Activated naive CD4-positive, alpha-beta T cell treated with anti-CD3 and anti-CD28 coated beads, Interleukin-2, amount 50 U/mL, for 24 hours (primary cell): Measurements from ENCODE around the gene RPS21.
A peak's percentile ranks its signal among the peaks of the same experiment; 100 is the strongest.

Experiments used
- H3K27ac Mint-ChIP-seq: one replicate; pipeline ENCODE4 v1.8.0; 2021; ENCODE audit warnings: mild to moderate bottlenecking, mixed read lengths
- H3K27me3 Mint-ChIP-seq: one replicate; pipeline ENCODE4 v1.8.0; 2021; ENCODE audit warnings: mixed read lengths
- H3K36me3 Mint-ChIP-seq: one replicate; pipeline ENCODE4 v1.8.0; 2021; ENCODE audit warnings: mixed read lengths
- H3K4me1 Mint-ChIP-seq: one replicate; pipeline ENCODE4 v1.8.0; 2021; ENCODE audit warnings: mixed read lengths
- H3K4me3 Mint-ChIP-seq: one replicate; pipeline ENCODE4 v1.8.0; 2021; ENCODE audit warnings: mild to moderate bottlenecking, mixed read lengths
- H3K9me3 Mint-ChIP-seq: one replicate; pipeline ENCODE4 v1.8.0; 2021; ENCODE audit warnings: mixed read lengths

The RPS21 gene

GRCh38 chr20:62359043-62359490, 27.8 kb upstream of the RPS21 start:
- H3K36me3 Mint-ChIP-seq: no peaks in the 10 kb centered on the region
- no peak overlapping the region for H3K4me3 Mint-ChIP-seq
- H3K4me1 Mint-ChIP-seq: no peaks in the 10 kb centered on the region
- H3K27me3 Mint-ChIP-seq: peaks cover 4% of the 10 kb centered on the region
- H3K27ac Mint-ChIP-seq: no peak overlapping the region
- H3K9me3 Mint-ChIP-seq: no peaks in the 10 kb centered on the region

GRCh38 chr20:62359491-62360121, 27.3 kb upstream of the RPS21 start:
- Mint-ChIP-seq H3K4me1 (no peaks in the 10 kb centered on the region), H3K27ac (no peak overlapping the region), H3K4me3 (no peak overlapping the region), H3K36me3 (no peaks in the 10 kb centered on the region), H3K27me3 (peaks cover 4% of the 10 kb centered on the region), H3K9me3 (no peaks in the 10 kb centered on the region)

GRCh38 chr20:62360854-62361798, 25.8 kb upstream of the RPS21 start:
- H3K36me3 Mint-ChIP-seq: no peaks in the 10 kb centered on the region
- H3K27me3 Mint-ChIP-seq: peaks cover 11% of the 10 kb centered on the region
- H3K9me3 Mint-ChIP-seq: no peaks in the 10 kb centered on the region
- no peak overlapping the region for H3K27ac Mint-ChIP-seq
- no peaks in the 10 kb centered on the region for H3K4me1 Mint-ChIP-seq
- H3K4me3 Mint-ChIP-seq: no peak overlapping the region

- H3K27ac Mint-ChIP-seq: no peak overlapping the region
- no peaks in the 10 kb centered on the region for H3K9me3 Mint-ChIP-seq
- H3K36me3 Mint-ChIP-seq: no peaks in the 10 kb centered on the region
- no peaks in the 10 kb centered on the region for H3K4me1 Mint-ChIP-seq
- peaks cover 11% of the 10 kb centered on the region for H3K27me3 Mint-ChIP-seq
- H3K4me3 Mint-ChIP-seq: no peak overlapping the region
These were observed 24.9 kb upstream of the RPS21 start for GRCh38 chr20:62361799-62362589.

- no peak overlapping the region for H3K4me3 Mint-ChIP-seq
- H3K27ac Mint-ChIP-seq: no peak overlapping the region
- peaks cover 11% of the 10 kb centered on the region for H3K27me3 Mint-ChIP-seq
- no peaks in the 10 kb centered on the region for H3K9me3 Mint-ChIP-seq
- no peaks in the 10 kb centered on the region for H3K4me1 Mint-ChIP-seq
- no peaks in the 10 kb centered on the region for H3K36me3 Mint-ChIP-seq
These were observed 24.3 kb upstream of the RPS21 start for GRCh38 chr20:62362590-62362940.

GRCh38 chr20:62362991-62363919, 23.6 kb upstream of the RPS21 start:
- Mint-ChIP-seq H3K27me3 (peaks cover 11% of the 10 kb centered on the region), H3K4me1 (no peaks in the 10 kb centered on the region), H3K4me3 (no peak overlapping the region), H3K36me3 (no peaks in the 10 kb centered on the region), H3K9me3 (no peaks in the 10 kb centered on the region), H3K27ac (no peak overlapping the region)

- H3K36me3 Mint-ChIP-seq: no peaks in the 10 kb centered on the region
- peaks cover 13% of the 10 kb centered on the region for H3K27me3 Mint-ChIP-seq
- no peak overlapping the region for H3K4me3 Mint-ChIP-seq
- H3K27ac Mint-ChIP-seq: peak overlapping the region; percentile 17
- H3K4me1 Mint-ChIP-seq: no peaks in the 10 kb centered on the region
- no peaks in the 10 kb centered on the region for H3K9me3 Mint-ChIP-seq
These were observed 22.7 kb upstream of the RPS21 start for GRCh38 chr20:62363920-62364851.

GRCh38 chr20:62364911-62365736, 21.8 kb upstream of the RPS21 start:
- Mint-ChIP-seq H3K27me3 (peaks cover 16% of the 10 kb centered on the region), H3K27ac (no peak overlapping the region), H3K4me3 (peak overlapping the region; percentile 52), H3K4me1 (no peaks in the 10 kb centered on the region), H3K36me3 (no peaks in the 10 kb centered on the region), H3K9me3 (no peaks in the 10 kb centered on the region)

GRCh38 chr20:62365814-62366369, 21.0 kb upstream of the RPS21 start:
- H3K36me3 Mint-ChIP-seq: no peaks in the 10 kb centered on the region
- no peak overlapping the region for H3K4me3 Mint-ChIP-seq
- H3K27ac Mint-ChIP-seq: no peak overlapping the region
- peaks cover 16% of the 10 kb centered on the region for H3K27me3 Mint-ChIP-seq
- no peaks in the 10 kb centered on the region for H3K4me1 Mint-ChIP-seq
- H3K9me3 Mint-ChIP-seq: no peaks in the 10 kb centered on the region

- H3K36me3 Mint-ChIP-seq: no peaks in the 10 kb centered on the region
- no peaks in the 10 kb centered on the region for H3K4me1 Mint-ChIP-seq
- no peak overlapping the region for H3K4me3 Mint-ChIP-seq
- H3K27me3 Mint-ChIP-seq: peaks cover 16% of the 10 kb centered on the region
- no peak overlapping the region for H3K27ac Mint-ChIP-seq
- no peaks in the 10 kb centered on the region for H3K9me3 Mint-ChIP-seq
These were observed 20.4 kb upstream of the RPS21 start for GRCh38 chr20:62366370-62367135.

- no peaks in the 10 kb centered on the region for H3K9me3 Mint-ChIP-seq
- H3K4me1 Mint-ChIP-seq: no peaks in the 10 kb centered on the region
- no peak within 1 kb of the TSS for H3K27ac Mint-ChIP-seq
- H3K4me3 Mint-ChIP-seq: peak within 1 kb of the TSS; percentile 52
- H3K36me3 Mint-ChIP-seq: no peaks in the 10 kb centered on the region
- peaks cover 16% of the 10 kb centered on the region for H3K27me3 Mint-ChIP-seq
These were observed 19.7 kb upstream of the RPS21 start, which contains the start of gene LAMA5 for GRCh38 chr20:62367136-62367632. LAMA5 (minus strand) TSS chr20:62367312; CDS start chr20:62367245, 67 bp downstream.

GRCh38 chr20:62367633-62368391, 19.1 kb upstream of the RPS21 start:
- H3K27ac Mint-ChIP-seq: no peak overlapping the region
- peaks cover 16% of the 10 kb centered on the region for H3K27me3 Mint-ChIP-seq
- no peaks in the 10 kb centered on the region for H3K36me3 Mint-ChIP-seq
- H3K4me1 Mint-ChIP-seq: no peaks in the 10 kb centered on the region
- peak overlapping the region; percentile 52 for H3K4me3 Mint-ChIP-seq
- no peaks in the 10 kb centered on the region for H3K9me3 Mint-ChIP-seq
